HepG2 (cell line): ENCODE data around the gene SPTY2D1. TPM values are rescaled to one million over a fixed set of nuclear protein-coding genes. Genes with fewer than 3 reads are reported as not detected.
A peak's percentile ranks its signal among the peaks of the same experiment; 100 is the strongest.

Experiments
- ATAC-seq: fragments of 200-7000 bp; cut with Tn5 transposase; 3 replicates; pipeline ENCODE4 v1.9.1; 2020; ENCODE audit warnings: mild to moderate bottlenecking, moderate library complexity
- BruUV-seq: library from RNA; stranded (reverse); fragments of 400-500 nt; replicated peaks from 2 replicates; lab custom pipeline; 2021; lab: Mats Ljungman, UMichigan
- CTCF ChIA-PET: fragments of 300-600 bp; formaldehyde crosslinking; extraction: SDS; loops from one replicate; lab custom pipeline; 2021; ENCODE audit warnings: low total read pairs, inconsistent platforms, low intra/inter-chr PET ratio; lab: Yijun Ruan, JAX
- POLR2A ChIA-PET: fragments of 350-600 bp; sonication (Branson Sonifier 250); formaldehyde crosslinking; loops from one replicate; lab custom pipeline; 2020; ENCODE audit warnings: antibody characterized with exemption, inconsistent platforms; lab: Yijun Ruan, JAX
- DNase-seq: peaks from one replicate; pipeline ENCODE4 v3.0.0-alpha.2; 2015; ENCODE audit warnings: low spot score
- FAIRE-seq: peaks from 3 replicates; lab custom pipeline; 2011; peaks lifted over from hg19 to GRCh38; lab: Jason Lieb, UNC
- H2AFZ ChIP-seq: one replicate; pipeline ENCODE4 v1.6.1; 2011; ENCODE audit warnings: low read length, inconsistent platforms
- H3K27ac ChIP-seq: fragments of 300-600 bp; 3 replicates; pipeline ENCODE4 v1.8.0; 2011; ENCODE audit warnings: mixed run types, mild to moderate bottlenecking, mixed read lengths, low read length, inconsistent platforms; ENCODE audit not compliant: insufficient read depth; ENCODE audit errors: extremely low read length
- H3K27me3 ChIP-seq, 2 experiments: fragments of 200-600 bp in 1 of 2; 2 replicates in 1 of 2; 3 replicates in 1 of 2; pipeline versions ENCODE4 v1.6.0 to v1.8.0; 2011; ENCODE audit warnings: low read length in 2 of 2, mild to moderate bottlenecking in 2 of 2, moderate library complexity in 2 of 2, inconsistent platforms in 1 of 2; ENCODE audit not compliant: insufficient read depth in 2 of 2, control insufficient read depth in 1 of 2
- H3K36me3 ChIP-seq, 2 experiments: fragments of 200-600 bp in 1 of 2; replicated peaks in 1 of 2; 2 replicates in 1 of 2; 3 replicates in 1 of 2; pipeline versions ENCODE4 v1.5.1 to v1.8.0; 2011; ENCODE audit warnings: low read length in 2 of 2, inconsistent platforms in 1 of 2; ENCODE audit not compliant: insufficient read depth in 2 of 2, control insufficient read depth in 1 of 2
- H3K4me1 ChIP-seq: 2 replicates; pipeline ENCODE4 v1.5.1; 2012; ENCODE audit warnings: low read length, inconsistent platforms; ENCODE audit not compliant: insufficient read depth
- H3K4me2 ChIP-seq: 2 replicates; pipeline ENCODE4 v1.6.0; 2011; ENCODE audit warnings: low read depth, low read length, inconsistent platforms
- H3K4me3 ChIP-seq, 3 experiments: fragments of 200-600 bp in 1 of 3; sonication (generic), shearing (Covaris generic) in 1 of 3; replicated peaks in 1 of 3; 2 replicates each; pipeline ENCODE4 v1.5.1; 2011 to 2016; ENCODE audit warnings: low read length in 3 of 3, inconsistent platforms in 2 of 3, low read depth in 2 of 3, mild to moderate bottlenecking in 2 of 3, control low read depth in 1 of 3, mixed read lengths in 1 of 3; ENCODE audit not compliant: insufficient read depth in 1 of 3
- H3K79me2 ChIP-seq: one replicate; pipeline ENCODE4 v1.6.1; 2011; ENCODE audit warnings: low read length, inconsistent platforms; ENCODE audit not compliant: insufficient read depth
- H3K9ac ChIP-seq: 2 replicates; pipeline ENCODE4 v1.6.0; 2011; ENCODE audit warnings: mild to moderate bottlenecking, low read depth, low read length, inconsistent platforms; ENCODE audit not compliant: insufficient read depth
- H3K9me3 ChIP-seq: 2 replicates; pipeline ENCODE4 v1.5.1; 2012; ENCODE audit warnings: mild to moderate bottlenecking, low read length
- H4K20me1 ChIP-seq: 2 replicates; pipeline ENCODE4 v1.6.0; 2011; ENCODE audit warnings: inconsistent platforms, mild to moderate bottlenecking, low read length, moderate library complexity; ENCODE audit not compliant: insufficient read depth
- AGO1 ChIP-seq: fragments of 200-400 bp; formaldehyde crosslinking; IDR thresholded peaks from 2 replicates; pipeline ENCODE4 v1.6.1; 2017; ENCODE audit warnings: mild to moderate bottlenecking, low read depth, low read length, moderate library complexity; ENCODE audit not compliant: poor library complexity, severe bottlenecking
- CBX2 ChIP-seq, 2 experiments: fragments of 200-600 bp in 1 of 2; sonication (generic); formaldehyde crosslinking in 1 of 2; IDR thresholded peaks; 2 replicates each; pipeline versions ENCODE4 v1.7.0 to v1.8.1; 2018 to 2022; ENCODE audit warnings: low read depth in 2 of 2, low read length in 1 of 2, mild to moderate bottlenecking in 1 of 2, missing genetic modification reagents in 1 of 2
- GATAD2A ChIP-seq: IDR thresholded peaks from 2 replicates; pipeline ENCODE4 v1.6.1; 2016
- SAFB2 ChIP-seq: sonication (generic); formaldehyde crosslinking; IDR thresholded peaks from 2 replicates; pipeline ENCODE4 v1.5.1; 2020; ENCODE audit warnings: missing genetic modification reagents, low read depth, mild to moderate bottlenecking, borderline replicate concordance
- WGBS: methylation state at CpG from one replicate; pipeline ENCODE4 v1.1.6; 2017; ENCODE audit warnings: low lambda C conversion rate; 5-methylcytosine and 5-hydroxymethylcytosine counted together
- in situ Hi-C: cut with HindIII; loops from 2 replicates; pipeline ENCODE4 v1.10.0; 2017; ENCODE audit warnings: low pct_unique_long_range_greater_than_20kb; ENCODE audit not compliant: extremely low pct_ligation_motif_present
- intact Hi-C: fragments of 100-400 bp; cut with micrococcal nuclease; formaldehyde crosslinking; loops from one replicate; pipeline ENCODE4 v1.10.0; 2022; ENCODE audit not compliant: unreplicated experiment
- polyA plus RNA-seq, 8 experiments: library from polyadenylated mRNA; depleted of rRNA in 3 of 8; stranded (reverse) in 7 of 8; unstranded in 1 of 8; fragments of >200 nt; fragmentation: Illumina TruSeq in 4 of 8; extraction: Trizol in 4 of 8; gene quantifications; 2 replicates each; pipeline versions ENCODE4 v1.2.1 to v1.2.3, GENCODE V29; 2011 to 2016; ENCODE audit warnings: low read depth in 4 of 8, missing spikeins in 1 of 8, mixed read lengths in 1 of 8; ENCODE audit not compliant: insufficient read depth in 1 of 8
- total RNA-seq, 5 experiments: library from RNA; depleted of rRNA; stranded (reverse); fragments of >200 nt; fragmentation: Illumina TruSeq; extraction: Trizol; gene quantifications; 2 replicates each; pipeline ENCODE4 v1.2.3, GENCODE V29; 2016; ENCODE audit warnings: low read depth in 1 of 5
- TF ChIP-seq, protein P1 (sequence below): sonication (generic); formaldehyde crosslinking; IDR thresholded peaks from 2 replicates; pipeline ENCODE4 v1.5.0; 2020; ENCODE audit warnings: missing genetic modification reagents
- TF ChIP-seq, protein P2 (sequence below): sonication (generic); formaldehyde crosslinking; IDR thresholded peaks from 2 replicates; pipeline ENCODE4 v1.4.0; 2020; ENCODE audit warnings: mild to moderate bottlenecking, missing genetic modification reagents

The SPTY2D1 gene
- total and polyA plus RNA-seq, 2 of the 13 experiments (the other 11 are each of a cell fraction or from before 2014, with no cell fraction given): 6.9 to 14.8 TPM

DNA sequence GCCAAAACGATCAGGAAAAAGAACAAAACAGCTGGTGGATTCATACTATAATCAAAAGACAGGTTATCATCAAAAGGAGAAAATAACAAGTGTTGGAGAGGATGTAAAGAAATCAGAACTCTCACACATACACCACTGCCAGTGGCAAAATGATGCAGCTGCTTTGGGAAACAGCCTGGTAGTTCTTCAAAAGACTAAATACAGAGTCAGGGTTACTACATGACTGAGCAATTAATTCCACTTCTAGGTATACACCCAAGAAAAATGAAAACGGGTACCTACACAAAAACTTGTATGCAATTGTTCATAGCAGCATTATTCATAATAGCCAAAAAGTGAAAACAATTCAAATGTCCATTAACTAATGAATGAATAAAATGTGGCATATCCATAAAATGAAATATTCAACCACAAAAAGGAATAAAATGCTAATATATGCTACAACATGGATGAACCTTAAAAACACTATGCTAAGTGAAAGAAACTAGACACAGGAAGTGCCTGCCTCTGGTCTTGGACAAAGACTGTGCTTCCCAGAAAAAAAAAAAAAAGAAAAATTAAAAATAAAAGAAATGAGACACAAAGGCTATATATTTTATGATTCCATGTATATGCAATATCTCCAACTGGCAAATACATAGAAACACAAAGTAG is 53.9 kb downstream of the SPTY2D1 start:
- TF ChIP-seq, protein P1, sequence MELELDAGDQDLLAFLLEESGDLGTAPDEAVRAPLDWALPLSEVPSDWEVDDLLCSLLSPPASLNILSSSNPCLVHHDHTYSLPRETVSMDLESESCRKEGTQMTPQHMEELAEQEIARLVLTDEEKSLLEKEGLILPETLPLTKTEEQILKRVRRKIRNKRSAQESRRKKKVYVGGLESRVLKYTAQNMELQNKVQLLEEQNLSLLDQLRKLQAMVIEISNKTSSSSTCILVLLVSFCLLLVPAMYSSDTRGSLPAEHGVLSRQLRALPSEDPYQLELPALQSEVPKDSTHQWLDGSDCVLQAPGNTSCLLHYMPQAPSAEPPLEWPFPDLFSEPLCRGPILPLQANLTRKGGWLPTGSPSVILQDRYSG (CRISPR knock-in tag): no peak
- TF ChIP-seq SAFB2 (CRISPR knock-in tag) (no peak), GATAD2A (CRISPR knock-in tag) (no peak), AGO1 (no peak), CBX2 (IDR thresholded peaks at IDR 0.05; ENCODE audit: low read depth, low read length) (no peak), CBX2 (CRISPR knock-in tag; IDR thresholded peaks at IDR 0.05; ENCODE audit: low read depth) (no peak)
- TF ChIP-seq, protein P2, sequence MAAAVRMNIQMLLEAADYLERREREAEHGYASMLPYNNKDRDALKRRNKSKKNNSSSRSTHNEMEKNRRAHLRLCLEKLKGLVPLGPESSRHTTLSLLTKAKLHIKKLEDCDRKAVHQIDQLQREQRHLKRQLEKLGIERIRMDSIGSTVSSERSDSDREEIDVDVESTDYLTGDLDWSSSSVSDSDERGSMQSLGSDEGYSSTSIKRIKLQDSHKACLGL (CRISPR knock-in tag): no peak
- TF ChIP-seq, all 625 proteins: peak for 0
- in situ Hi-C loops: no loop called here
- no peaks in the 10 kb centered on the region for H3K79me2 ChIP-seq
- no peak overlapping the region for H3K4me3 ChIP-seq
- no peak for DNase-seq
- no peak overlapping the region for H3K4me2 ChIP-seq
- intact Hi-C loops: no loop called here
- H3K9ac ChIP-seq: no peak overlapping the region
- H3K4me1 ChIP-seq: peaks cover 55% of the 10 kb centered on the region
- no peaks in the 10 kb centered on the region; a peak in 1 of 5 replicates for H3K36me3 ChIP-seq
- no peaks in the 10 kb centered on the region for H3K9me3 ChIP-seq
- no peak overlapping the region for H2AFZ ChIP-seq
- no peak for ATAC-seq
- POLR2A ChIA-PET: interaction anchor here (2.2 kb wide), 1 partner anchor 8 kb away, joined by 18 read pairs; the partner anchor contains the start of gene UEVLD
- BruUV-seq: no TSS peak
- no peak for FAIRE-seq
- H3K27me3 ChIP-seq: no peaks in the 10 kb centered on the region
- no peaks in the 10 kb centered on the region for H4K20me1 ChIP-seq
- CTCF ChIA-PET: no interaction called here
- H3K27ac ChIP-seq: peak overlapping the region; percentile 79
- WGBS: 85% methylated on average over 2 of the region's 2 CpGs
